Ascending aorta (tissue), 2 donors: Measurements from ENCODE around the gene COL18A1. TPM values are rescaled to one million over a fixed set of nuclear protein-coding genes. Genes with fewer than 3 reads are reported as not detected.
A peak's percentile ranks its signal among the peaks of the same experiment; 100 is the strongest.

Experiments used
- DNase-seq, 2 donors: peaks; one replicate each; pipeline ENCODE4 v3.0.0-alpha.2; 2019; ENCODE audit warnings: low spot score in 2 of 2
- H3K27ac ChIP-seq, 2 donors: fragments of 200-600 bp; sonication (generic); one replicate each; pipeline ENCODE4 v1.5.1; 2016 to 2017; ENCODE audit warnings: mild to moderate bottlenecking in 1 of 2
- H3K27me3 ChIP-seq: fragments of 200-600 bp; sonication (generic); one replicate; pipeline ENCODE4 v1.5.1; 2017
- H3K36me3 ChIP-seq, 2 donors: fragments of 200-600 bp; sonication (generic); one replicate each; pipeline ENCODE4 v1.5.1; 2016
- H3K4me1 ChIP-seq, 2 donors: fragments of 200-600 bp; sonication (generic); one replicate each; pipeline ENCODE4 v1.5.1; 2016 to 2017; ENCODE audit warnings: mild to moderate bottlenecking in 1 of 2
- H3K4me3 ChIP-seq, 2 donors: fragments of 200-600 bp; sonication (generic); one replicate each; pipeline ENCODE4 v1.5.1; 2016 to 2017; ENCODE audit warnings: mild to moderate bottlenecking in 1 of 2
- H3K9me3 ChIP-seq, 2 donors: fragments of 200-600 bp; sonication (generic); one replicate each; pipeline ENCODE4 v1.5.1; 2016
- intact Hi-C: fragments of 100-400 bp; cut with DNase I; formaldehyde crosslinking; loops from one replicate; pipeline ENCODE4 v1.15.1; 2023
- total RNA-seq: library from RNA; depleted of rRNA; stranded (reverse); fragments of >200 nt; gene quantifications from one replicate; pipeline ENCODE4 v1.1.0, GENCODE V29; 2016
- TF ChIP-seq, protein P1 (sequence below), 3 experiments: fragments of 200-600 bp in 2 of 3; fragments of 450-650 bp in 1 of 3; sonication (generic) in 2 of 3; IDR thresholded peaks; one replicate each; pipeline ENCODE4 v1.5.1; 2016 to 2019; ENCODE audit warnings: antibody characterized with exemption in 3 of 3, mild to moderate bottlenecking in 1 of 3, moderate library complexity in 1 of 3

COL18A1 gene
- total RNA-seq, 1 donor from 2014 or later, result 699 TPM

DNA sequence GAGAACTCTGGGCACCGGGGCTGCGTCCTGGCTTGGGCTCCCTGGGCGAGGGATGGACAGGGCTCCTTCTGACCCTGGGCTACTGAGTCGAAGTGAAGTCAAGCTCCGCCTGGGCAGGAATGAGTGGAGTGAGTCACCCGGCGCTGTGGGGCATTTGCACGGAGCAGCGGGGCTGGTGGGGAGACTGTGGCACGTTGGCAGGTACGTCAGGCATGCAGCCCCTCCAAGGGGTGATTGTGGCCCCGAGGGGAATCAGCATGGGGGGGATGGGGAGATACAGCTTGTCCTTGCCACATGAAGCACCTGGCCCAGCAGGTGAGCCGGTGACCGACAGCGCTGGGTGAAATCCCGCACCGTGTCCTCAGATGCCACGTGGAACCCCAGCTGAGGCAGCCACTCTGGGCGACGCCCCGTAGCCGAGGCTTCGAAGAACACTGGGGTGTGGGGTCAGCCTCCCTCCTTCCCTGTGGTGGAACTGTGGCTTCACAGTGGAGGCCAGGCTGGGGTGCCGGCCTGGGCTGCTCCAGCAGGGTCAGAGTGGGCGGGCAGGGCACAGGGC lies 62.3 kb downstream of the COL18A1 start:
- TF ChIP-seq, protein P1, sequence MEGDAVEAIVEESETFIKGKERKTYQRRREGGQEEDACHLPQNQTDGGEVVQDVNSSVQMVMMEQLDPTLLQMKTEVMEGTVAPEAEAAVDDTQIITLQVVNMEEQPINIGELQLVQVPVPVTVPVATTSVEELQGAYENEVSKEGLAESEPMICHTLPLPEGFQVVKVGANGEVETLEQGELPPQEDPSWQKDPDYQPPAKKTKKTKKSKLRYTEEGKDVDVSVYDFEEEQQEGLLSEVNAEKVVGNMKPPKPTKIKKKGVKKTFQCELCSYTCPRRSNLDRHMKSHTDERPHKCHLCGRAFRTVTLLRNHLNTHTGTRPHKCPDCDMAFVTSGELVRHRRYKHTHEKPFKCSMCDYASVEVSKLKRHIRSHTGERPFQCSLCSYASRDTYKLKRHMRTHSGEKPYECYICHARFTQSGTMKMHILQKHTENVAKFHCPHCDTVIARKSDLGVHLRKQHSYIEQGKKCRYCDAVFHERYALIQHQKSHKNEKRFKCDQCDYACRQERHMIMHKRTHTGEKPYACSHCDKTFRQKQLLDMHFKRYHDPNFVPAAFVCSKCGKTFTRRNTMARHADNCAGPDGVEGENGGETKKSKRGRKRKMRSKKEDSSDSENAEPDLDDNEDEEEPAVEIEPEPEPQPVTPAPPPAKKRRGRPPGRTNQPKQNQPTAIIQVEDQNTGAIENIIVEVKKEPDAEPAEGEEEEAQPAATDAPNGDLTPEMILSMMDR (IDR thresholded peaks at IDR 0.05), result no peak
- peaks cover 12 to 24% of the 10 kb centered on the region in 2 donors for H3K4me1 ChIP-seq
- H3K27ac ChIP-seq, result peak overlapping the region; percentile 4 to 29
- no peaks in the 10 kb centered on the region for H3K27me3 ChIP-seq
- peaks cover 0 to under 1% of the 10 kb centered on the region in 2 donors for H3K9me3 ChIP-seq
- H3K4me3 ChIP-seq, result no peak overlapping the region
- no peak for DNase-seq
- H3K36me3 ChIP-seq, result peaks cover 12% of the 10 kb centered on the region in 2 donors
- intact Hi-C loops, result no loop called here

DNA sequence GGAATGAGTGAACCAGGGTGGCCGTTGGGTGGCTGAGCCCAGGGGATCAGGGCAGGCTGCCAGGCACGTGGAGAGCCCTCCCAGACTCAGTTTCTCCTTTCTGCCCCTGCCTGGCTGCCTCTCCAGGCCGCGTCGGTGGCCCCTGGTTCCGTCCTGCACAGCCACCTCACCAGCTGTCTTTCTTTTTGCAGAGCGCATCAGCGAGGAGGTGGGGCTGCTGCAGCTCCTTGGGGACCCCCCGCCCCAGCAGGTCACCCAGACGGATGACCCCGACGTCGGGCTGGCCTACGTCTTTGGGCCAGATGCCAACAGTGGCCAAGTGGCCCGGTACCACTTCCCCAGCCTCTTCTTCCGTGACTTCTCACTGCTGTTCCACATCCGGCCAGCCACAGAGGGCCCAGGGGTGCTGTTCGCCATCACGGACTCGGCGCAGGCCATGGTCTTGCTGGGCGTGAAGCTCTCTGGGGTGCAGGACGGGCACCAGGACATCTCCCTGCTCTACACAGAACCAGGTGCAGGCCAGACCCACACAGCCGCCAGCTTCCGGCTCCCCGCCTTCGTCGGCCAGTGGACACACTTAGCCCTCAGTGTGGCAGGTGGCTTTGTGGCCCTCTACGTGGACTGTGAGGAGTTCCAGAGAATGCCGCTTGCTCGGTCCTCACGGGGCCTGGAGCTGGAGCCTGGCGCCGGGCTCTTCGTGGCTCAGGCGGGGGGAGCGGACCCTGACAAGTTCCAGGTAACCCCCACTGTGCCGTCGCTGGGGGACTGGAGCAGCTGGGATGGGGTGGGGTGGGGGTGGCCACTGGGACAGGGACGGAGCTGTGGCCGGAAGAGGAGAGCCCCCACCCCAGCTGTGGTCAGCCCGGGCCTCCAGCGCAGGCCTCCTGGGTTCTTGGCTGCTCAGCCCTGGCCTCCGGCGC lies 63.3 kb downstream of the COL18A1 start:
- Histone ChIP-seq H3K36me3 (peaks cover 12 to 16% of the 10 kb centered on the region in 2 donors), H3K4me3 (no peak overlapping the region), H3K27me3 (no peaks in the 10 kb centered on the region), H3K27ac (peak overlapping the region; percentile 36 to 90), H3K4me1 (peaks cover 12 to 24% of the 10 kb centered on the region in 2 donors), H3K9me3 (no peaks in the 10 kb centered on the region)
- TF ChIP-seq, protein P1 (IDR thresholded peaks at IDR 0.05), result no peak
- intact Hi-C loops, result no loop called here
- DNase-seq, result no peak

DNA sequence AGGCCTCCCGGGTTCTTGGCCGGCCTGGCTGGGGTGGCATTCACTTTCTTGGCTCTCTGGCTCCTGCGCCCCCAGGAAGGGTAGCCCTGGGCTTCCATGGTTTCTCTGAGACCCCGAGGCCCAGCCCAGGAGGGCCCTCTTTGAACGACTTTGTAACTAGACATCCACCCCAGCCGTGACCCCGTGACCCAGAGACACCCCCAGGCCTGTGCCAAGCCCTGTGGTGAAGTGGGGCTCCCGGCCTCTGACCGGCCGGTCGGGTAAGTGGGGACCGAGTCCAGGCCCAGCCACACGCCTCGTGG lies 64.0 kb downstream of the COL18A1 start:
- Histone ChIP-seq H3K27ac (peak overlapping the region; percentile 36 to 90), H3K4me1 (peaks cover 12 to 24% of the 10 kb centered on the region in 2 donors), H3K9me3 (no peaks in the 10 kb centered on the region), H3K4me3 (no peak overlapping the region), H3K27me3 (no peaks in the 10 kb centered on the region), H3K36me3 (peaks cover 12 to 16% of the 10 kb centered on the region in 2 donors)
- intact Hi-C loops, result no loop called here
- no peak for DNase-seq
- TF ChIP-seq, protein P1 (IDR thresholded peaks at IDR 0.05), result no peak

DNA sequence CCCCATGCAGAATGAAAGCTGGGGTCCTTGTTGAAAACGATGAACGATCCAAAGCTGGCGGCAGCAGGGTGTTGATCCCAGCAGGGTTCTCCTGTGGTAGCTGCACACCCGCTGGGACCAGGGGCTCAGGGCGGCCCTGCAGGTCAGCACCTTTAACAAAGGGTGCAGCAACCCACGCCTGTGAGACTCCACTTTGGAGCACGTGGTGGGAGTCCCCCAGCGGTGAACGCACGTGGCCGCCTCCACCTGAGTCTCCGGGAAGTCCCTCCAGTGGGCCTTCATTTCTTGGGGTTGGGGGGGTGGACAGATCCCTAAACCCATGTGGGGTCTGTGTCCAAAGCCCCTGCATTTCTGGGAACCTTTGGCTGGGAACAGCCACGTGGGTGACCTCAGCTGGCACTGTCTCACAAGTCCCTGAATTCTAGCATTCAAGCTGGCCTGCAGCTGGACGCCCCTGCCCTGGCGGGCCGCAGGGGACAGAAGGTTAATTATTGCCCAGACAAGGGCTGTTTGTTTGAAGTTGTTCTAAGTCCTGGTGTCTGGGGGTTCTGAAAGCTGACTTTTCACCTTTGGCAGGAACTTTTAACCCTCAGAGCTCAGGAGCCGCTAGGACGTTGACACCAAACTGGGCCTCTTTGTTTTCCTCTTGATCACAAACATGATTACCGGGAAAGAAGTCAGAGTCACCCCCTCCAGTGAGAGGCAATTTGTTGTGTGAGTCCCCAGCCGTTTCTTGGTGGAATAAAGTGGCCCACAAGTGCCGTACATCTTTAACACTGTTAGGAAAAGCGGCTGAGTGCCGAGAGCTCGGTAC lies 64.5 kb downstream of the COL18A1 start:
- peak overlapping the region; percentile 36 to 90 for H3K27ac ChIP-seq
- intact Hi-C loops, result no loop called here
- TF ChIP-seq, protein P1 (IDR thresholded peaks at IDR 0.05), result no peak
- DNase-seq, result no peak
- H3K4me3 ChIP-seq, result no peak overlapping the region
- H3K27me3 ChIP-seq, result no peaks in the 10 kb centered on the region
- H3K9me3 ChIP-seq, result no peaks in the 10 kb centered on the region
- peaks cover 13 to 21% of the 10 kb centered on the region in 2 donors for H3K36me3 ChIP-seq
- peaks cover 12 to 24% of the 10 kb centered on the region in 2 donors for H3K4me1 ChIP-seq

DNA sequence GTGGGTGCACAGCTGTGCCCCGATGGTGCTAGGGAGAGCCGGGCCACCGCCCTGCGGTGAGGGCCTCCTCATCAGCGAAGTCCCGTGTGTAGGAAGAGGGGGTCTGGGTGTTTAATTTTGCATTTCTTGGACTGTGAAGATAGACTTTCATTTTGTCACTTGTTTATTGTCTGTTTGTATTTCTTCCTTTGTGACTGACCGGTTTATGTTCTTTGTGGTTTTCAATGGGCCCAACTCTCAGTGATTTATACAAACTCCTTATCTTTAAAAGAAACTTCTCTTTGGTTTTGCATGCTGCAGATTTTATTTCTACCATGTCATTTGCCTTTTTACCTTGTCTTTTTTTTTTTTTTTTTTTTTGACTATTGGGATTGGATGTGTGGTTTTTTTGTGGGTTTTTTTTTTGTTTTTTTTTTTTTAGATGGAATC lies 65.1 kb downstream of the COL18A1 start:
- H3K9me3 ChIP-seq, result no peaks in the 10 kb centered on the region
- intact Hi-C loops, result no loop called here
- DNase-seq, result no peak
- H3K27ac ChIP-seq, result peak overlapping the region; percentile 36 to 90
- H3K27me3 ChIP-seq, result no peaks in the 10 kb centered on the region
- TF ChIP-seq, protein P1 (IDR thresholded peaks at IDR 0.05), result no peak
- peaks cover 12 to 24% of the 10 kb centered on the region in 2 donors for H3K4me1 ChIP-seq
- H3K4me3 ChIP-seq, result no peak overlapping the region
- H3K36me3 ChIP-seq, result peaks cover 19 to 27% of the 10 kb centered on the region in 2 donors
